Ramos (cell line): ENCODE data around the gene TENT5C.
"Not testable (repeated sequence)": the region's sequence is repeated elsewhere in the genome, so short reads cannot be mapped to it uniquely, and the experiment has no call there.

Experiments used
- in situ Hi-C: fragments of 300-500 bp; cut with MboI; formaldehyde crosslinking; loops from one replicate; pipeline ENCODE4 v1.14.3; 2022; ENCODE audit warnings: low sequenced_read_pairs; ENCODE audit not compliant: unreplicated experiment

TENT5C gene

GRCh38 chr1:117605774-117606648 is at the start of gene TENT5C:
TSS of gene TENT5C (plus strand) at chr1:117606048. CDS start at chr1:117622869, 16,821 bp downstream.
- in situ Hi-C loops = loop anchor here (5.0 kb wide), 1 partner anchor 66 kb away; no protein-coding TSS in a partner anchor

- in situ Hi-C loops = no loop called here
Observed at GRCh38 chr1:117556341-117556740, 49.5 kb upstream of the TENT5C start.

DNA sequence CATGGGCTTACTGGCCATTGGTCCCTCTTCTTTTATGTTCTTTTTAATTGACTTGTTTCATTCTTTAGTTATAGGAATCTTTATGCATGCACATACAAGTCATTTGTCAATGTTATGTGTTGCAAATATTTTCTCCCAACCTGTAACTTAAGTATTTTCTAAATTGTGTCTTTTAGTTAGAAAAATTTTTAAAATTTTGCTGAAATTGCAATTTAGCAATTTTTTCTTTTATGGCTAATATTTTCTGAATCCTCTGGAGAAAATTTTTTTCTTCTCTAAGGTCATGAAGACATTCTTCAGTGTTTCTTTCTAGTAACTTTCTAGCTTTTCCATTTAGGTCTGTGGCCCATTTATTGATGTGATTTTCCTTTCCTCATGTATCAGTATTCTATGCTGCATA is 48.9 kb upstream of the TENT5C start:
- in situ Hi-C loops = no loop called here

- in situ Hi-C loops = not testable (repeated sequence)
Observed at GRCh38 chr1:117558451-117558850, 47.4 kb upstream of the TENT5C start.

DNA sequence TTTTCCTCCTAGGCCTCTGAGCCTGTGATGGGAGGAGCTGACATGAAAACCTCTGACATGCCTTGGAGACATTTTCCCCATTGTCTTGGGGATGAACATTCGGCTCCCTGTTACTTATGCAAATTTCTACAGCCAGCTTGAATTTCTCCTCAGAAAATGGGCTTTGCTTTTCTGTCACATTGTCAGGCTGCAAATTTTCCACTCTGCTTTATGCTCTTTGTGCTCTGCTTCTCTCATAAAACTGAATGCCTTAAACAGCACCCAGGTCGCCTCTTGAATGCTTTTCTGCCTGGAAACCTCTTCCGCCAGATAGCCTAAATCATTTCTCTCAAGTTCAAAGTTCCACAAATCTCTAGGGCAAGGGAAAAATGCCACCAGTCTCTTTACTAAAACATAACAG is 46.7 kb upstream of the TENT5C start:
- in situ Hi-C loops = no loop called here

DNA sequence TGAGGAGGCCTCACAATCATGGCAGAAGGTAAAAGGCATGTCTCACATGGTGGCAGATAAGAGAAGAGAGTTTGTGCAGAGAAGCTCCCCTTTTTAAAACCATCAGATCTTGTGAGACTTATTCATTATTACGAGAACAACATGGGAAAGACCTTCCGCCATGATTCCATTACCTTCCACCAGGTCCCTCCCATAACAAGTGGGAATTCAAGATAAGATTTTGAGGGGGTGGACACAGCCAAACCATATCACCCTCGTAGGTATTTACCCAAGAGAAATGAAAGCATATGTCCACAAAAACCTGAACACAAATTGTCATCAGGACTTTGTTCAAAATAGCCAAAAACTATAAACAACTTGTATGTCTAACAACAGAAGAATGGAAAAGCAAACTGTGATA is 45.9 kb upstream of the TENT5C start:
- in situ Hi-C loops = no loop called here

- in situ Hi-C loops = no loop called here
Observed at GRCh38 chr1:117561071-117561470, 44.8 kb upstream of the TENT5C start.

GRCh38 chr1:117561551-117561950 is 44.3 kb upstream of the TENT5C start:
- in situ Hi-C loops = no loop called here

GRCh38 chr1:117562581-117563491 is 43.0 kb upstream of the TENT5C start:
- in situ Hi-C loops = no loop called here

DNA sequence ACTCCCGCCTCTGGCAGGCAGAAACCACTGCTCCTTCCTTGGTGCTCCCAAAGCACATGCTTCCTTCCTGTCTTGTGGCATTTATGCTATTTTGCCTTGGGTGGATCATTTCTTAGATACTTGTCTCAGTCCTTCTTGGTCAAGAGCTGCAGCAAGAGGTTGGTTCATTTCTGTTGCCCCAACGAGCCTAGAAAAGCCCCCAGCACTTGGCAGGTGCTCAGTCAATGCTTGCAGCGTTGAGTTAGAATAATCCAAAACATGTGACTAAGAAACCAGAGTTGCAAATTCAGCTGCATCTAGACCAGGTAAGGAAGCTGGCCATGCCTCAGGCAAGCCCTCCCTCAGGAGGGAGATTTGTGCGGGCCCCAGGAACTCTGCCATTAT is 42.4 kb upstream of the TENT5C start:
- in situ Hi-C loops = no loop called here

DNA sequence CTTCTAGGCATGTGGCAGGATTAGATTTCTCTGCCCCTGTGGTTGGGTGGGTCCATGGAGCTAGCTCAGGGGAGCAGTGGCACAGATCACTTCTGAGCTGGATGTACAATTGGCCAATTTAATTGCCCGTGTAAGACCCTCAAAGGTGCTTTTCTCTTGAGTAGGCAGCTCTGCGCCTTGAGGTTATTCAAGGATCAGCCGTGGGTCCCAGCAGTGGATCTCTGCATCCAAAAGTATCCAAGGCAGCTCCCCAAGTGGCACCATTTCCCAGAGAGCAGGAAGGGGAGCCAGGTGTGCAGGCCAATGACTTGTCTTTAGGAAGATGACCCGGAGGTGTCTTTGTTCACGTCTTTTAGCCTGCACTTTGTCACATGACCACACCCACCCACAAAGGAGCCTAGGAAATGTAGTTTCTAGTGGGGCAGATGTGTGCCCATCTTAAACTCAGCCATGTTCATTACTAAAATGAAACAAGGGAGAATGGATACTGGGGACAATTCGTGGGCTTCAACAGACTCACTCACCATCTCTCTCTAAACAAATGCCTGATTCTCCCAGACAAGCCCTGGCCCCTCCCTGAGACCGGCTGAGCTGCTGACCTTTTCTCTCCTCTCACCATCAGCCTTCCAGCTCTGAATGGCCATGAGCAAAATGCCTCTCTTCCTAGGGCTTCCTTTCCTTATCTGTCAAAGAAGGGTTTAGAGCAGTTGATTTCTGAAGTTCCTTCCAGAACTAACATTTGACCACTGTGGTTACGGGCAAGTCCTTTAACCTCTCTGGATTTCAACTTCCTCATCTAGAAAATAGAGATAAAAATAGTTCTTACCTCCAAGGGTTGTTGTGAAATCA is 41.4 kb upstream of the TENT5C start:
- in situ Hi-C loops = no loop called here

GRCh38 chr1:117565076-117565556 is 40.7 kb upstream of the TENT5C start:
- in situ Hi-C loops = no loop called here

GRCh38 chr1:117565745-117566455 is 39.9 kb upstream of the TENT5C start:
- in situ Hi-C loops = no loop called here

DNA sequence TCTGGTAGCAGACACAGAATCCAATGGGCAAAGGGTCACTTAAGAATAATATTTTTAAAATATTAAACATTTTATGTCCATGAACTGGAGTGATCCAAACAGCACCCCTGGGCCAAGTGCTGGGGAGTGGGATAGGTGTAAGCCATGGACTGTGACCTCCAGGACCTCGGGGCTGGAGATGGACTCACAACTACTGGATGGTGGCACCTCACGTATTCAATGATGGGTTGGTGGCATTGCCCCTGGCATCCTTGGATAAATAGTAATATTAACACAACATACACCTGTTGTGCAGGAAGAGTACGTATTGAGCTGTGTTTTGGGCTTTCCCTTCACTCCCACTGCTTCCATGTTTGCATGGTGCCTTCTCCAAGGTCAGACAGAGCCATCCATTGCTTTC is 39.3 kb upstream of the TENT5C start:
- in situ Hi-C loops = no loop called here

DNA sequence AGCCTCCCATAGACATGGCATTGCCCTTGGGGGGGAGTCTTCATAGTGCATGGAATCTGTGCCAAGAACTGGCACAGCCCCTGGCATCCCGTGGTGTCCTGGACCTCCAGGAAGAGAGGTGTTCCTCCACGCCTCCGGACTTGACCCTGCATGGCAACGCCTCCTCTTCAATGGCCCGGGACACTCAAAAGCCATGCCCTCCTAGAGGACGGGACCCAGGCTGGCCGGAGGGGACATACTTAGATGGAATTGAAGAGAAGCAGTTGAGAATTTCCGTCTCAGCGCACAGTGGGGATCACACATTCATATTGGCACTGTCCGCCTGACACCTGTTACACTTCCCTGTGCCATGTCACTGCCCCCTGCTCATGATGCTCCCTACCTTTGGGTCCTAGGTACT is 38.4 kb upstream of the TENT5C start:
- in situ Hi-C loops = no loop called here

GRCh38 chr1:117567976-117568375 is 37.9 kb upstream of the TENT5C start:
- in situ Hi-C loops = no loop called here

GRCh38 chr1:117568999-117569398 is 36.8 kb upstream of the TENT5C start:
- in situ Hi-C loops = no loop called here

- in situ Hi-C loops = no loop called here
Observed at GRCh38 chr1:117569856-117570255, 36.0 kb upstream of the TENT5C start.

- in situ Hi-C loops = no loop called here
Observed at GRCh38 chr1:117570988-117571409, 34.8 kb upstream of the TENT5C start.
